C4-2B (cell line): ENCODE data around the gene PPP1R12B.

Experiments used
- ZFX ChIP-seq: fragments of 450-650 bp; IDR thresholded peaks from 2 replicates; pipeline ENCODE4 v1.6.1; 2017
- TF ChIP-seq, protein P1 (sequence below): fragments of 450-650 bp; conservative IDR thresholded peaks from 2 replicates; pipeline ENCODE4 v1.5.1; 2017; ENCODE audit warnings: mild to moderate bottlenecking

DNA sequence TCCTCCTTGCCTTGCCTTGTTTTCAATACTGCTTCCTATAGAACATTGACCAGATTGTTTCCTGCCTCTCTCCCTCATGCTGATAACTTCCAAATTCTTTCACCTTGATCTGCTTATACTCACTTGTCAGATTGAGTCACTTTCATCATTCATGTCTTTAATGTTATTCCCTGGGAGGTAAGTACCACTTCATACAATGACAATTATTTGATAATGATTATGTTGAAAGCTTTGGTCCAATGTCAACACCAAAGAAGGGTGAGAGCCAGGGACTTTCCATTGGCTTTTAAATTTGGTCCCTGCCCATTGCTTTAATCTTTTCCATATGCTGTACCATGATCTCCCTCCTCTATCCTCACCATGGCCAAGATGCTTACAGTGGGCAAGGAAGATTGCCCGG, 224.4 kb downstream of the PPP1R12B start:
- TF ChIP-seq, protein P1, sequence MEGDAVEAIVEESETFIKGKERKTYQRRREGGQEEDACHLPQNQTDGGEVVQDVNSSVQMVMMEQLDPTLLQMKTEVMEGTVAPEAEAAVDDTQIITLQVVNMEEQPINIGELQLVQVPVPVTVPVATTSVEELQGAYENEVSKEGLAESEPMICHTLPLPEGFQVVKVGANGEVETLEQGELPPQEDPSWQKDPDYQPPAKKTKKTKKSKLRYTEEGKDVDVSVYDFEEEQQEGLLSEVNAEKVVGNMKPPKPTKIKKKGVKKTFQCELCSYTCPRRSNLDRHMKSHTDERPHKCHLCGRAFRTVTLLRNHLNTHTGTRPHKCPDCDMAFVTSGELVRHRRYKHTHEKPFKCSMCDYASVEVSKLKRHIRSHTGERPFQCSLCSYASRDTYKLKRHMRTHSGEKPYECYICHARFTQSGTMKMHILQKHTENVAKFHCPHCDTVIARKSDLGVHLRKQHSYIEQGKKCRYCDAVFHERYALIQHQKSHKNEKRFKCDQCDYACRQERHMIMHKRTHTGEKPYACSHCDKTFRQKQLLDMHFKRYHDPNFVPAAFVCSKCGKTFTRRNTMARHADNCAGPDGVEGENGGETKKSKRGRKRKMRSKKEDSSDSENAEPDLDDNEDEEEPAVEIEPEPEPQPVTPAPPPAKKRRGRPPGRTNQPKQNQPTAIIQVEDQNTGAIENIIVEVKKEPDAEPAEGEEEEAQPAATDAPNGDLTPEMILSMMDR = no peak
- TF ChIP-seq ZFX = no peak
